HG03039 (cell line): ENCODE data around the gene NELFB.

Experiments used
- ATAC-seq: cut with Tn5 transposase; IDR thresholded peaks from one replicate; pipeline ENCODE4 v1.9.1; 2021; ENCODE audit warnings: mild to moderate bottlenecking, moderate library complexity; ENCODE audit not compliant: unreplicated experiment

NELFB gene

DNA sequence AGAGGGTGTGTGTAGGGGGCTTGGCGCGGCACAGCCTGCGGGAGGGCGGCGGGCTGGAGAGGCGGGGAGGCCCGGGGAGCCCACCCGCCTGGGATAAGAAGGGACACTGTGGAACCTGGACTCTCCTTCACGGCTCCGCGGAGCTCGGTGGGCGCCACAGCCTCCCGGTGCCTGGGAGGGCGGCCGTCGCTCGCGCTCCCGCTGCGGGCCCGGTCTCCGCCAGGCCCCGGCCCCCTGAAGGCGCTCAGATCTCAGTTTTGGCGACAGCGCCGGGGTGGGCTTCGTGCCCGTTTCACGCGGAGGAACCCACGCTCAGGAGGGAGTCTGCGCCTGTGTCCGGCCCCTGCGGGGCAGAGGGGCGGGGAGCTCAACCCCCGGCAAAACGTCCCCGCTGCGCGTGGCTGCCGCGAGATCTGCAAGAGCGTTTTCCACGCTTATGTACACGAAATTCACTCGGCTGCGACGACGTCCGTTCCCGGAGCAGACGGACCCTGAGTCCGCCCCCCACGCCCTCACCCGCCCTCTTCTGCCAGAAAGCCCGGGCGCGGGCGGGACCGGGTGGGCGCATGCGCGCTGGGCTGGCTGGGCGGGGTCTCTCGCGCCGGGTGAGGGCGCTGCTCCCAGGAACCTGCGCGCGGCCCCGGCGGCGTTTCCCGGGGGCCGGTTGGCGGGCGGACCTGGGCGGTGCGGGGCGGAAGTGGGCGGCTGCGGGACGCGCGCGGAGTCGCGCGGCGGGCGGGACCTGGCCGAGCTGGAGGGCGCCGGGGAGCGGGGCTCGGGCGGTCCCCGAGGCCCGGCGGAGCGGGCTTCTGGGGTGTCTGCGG, at the start of gene NELFB:
Gene NELFB (plus strand): TSS at position 704 of the 824 bp plus-strand sequence.
- ATAC-seq, result peak; percentile 73

DNA sequence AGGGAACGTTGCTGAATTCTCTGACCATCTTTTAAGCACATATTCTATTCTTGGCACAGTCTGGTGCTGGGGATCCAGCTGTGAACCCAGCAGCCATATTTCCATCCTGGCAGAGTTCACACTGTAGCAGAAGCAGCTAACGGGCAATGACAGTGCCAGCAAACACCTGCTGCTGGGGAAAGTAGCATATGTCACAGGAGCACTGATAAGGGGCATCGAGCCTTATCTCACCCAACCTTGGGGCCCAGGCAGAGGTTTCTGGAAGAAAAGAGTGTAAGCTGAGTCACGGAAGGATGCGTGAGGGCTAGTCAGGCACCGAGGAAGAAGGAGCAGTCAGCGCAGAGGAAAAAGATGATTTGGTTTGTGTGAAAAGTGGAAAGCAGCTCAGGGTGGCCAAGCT, 48.5 kb upstream of the NELFB start:
- no peak for ATAC-seq

DNA sequence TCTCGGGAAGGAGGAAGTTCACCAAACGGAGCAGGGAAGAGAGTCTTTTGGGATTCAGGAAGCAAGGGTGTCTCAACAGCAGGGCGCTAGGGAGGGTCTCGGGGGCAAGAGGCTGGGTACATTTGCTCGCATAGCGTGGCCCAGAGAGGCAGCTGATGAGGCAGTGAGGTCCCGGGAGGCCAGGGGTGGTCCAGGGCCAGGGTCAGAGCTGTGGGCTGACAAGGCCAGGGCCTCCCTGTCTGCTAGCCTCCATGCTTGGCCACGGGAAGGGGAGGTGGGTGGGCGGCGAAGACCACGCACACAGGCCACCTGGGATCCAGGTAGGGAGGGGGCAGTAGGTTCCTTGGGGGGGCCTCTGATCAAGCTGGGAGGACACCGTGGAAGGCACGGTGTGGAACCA, 43.6 kb upstream of the NELFB start:
- no peak for ATAC-seq

DNA sequence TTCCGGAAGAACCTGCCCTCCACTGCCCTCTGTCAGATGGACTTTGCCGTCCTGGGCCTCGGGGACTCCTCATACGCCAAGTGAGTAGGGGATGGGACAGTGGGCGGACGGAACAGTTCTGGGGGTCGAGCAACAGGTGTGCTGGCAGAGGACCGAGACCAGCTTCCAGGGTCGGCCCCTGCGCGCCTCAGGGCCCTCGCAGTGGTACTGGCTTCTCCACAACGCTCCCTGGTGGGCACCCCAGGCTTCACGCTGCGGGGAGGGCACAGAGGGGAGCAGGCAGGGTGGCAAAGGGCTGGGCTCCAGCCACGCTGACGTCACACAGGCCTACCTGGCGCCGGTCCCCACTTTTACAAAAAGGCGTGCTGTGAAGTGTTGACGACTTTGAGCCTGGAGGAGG, 42.6 kb upstream of the NELFB start:
- ATAC-seq, result no peak

DNA sequence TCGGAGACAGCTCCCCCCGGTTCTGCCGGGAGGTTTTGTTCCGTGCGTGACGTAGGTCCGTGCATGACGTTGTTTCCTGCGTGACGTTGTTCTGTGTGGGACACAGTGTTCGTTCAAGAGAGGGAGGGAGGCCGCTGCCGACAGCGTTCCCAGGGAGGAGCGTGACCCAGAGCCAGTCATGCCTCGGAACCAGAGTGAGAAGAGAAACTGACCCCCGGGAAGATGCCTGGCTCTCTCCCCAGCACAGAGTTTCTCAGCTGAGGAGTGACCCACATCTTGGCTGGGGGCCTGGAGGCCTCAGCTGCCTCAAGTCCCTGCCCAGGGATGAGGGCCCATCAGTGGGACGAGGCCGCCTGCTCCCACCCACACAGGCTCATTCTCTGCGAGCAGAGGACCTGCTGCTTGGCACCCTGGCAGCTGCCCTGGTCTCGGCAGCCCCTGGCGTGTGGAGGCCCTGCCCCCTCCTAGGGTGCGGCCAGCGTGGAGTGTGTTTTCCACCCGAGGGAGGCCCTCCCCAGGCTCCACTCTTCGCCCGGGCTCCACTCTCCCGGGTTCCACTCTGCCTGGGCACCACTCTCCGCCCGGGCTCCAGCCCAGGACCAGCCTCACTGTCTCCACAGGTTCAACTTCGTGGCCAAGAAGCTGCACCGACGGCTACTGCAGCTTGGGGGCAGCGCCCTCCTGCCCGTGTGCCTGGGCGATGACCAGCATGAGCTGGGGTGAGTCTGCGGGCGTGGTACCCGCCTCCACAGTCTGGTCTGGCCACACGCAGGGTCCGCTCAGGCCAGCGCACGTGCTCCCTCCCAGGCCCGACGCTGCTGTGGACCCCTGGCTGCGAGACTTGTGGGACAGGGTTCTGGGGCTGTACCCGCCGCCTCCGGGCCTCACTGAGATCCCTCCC, 41.7 kb upstream of the NELFB start:
- no peak for ATAC-seq

DNA sequence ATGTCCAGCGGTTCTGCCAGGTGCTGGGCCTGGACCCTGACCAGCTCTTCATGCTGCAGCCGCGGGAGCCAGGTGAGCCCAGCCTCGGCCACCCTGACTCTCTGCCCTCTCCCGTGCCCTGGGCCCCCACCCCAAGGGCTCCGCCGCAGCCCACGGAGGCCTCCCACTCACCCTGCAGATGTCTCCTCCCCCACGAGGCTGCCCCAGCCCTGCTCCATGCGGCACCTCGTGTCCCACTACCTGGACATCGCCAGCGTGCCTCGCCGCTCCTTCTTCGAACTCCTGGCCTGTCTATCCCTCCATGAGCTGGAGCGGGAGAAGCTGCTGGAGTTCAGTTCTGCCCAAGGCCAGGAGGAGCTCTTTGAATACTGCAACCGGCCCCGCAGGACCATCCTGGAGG, 40.5 kb upstream of the NELFB start:
- ATAC-seq, result no peak

DNA sequence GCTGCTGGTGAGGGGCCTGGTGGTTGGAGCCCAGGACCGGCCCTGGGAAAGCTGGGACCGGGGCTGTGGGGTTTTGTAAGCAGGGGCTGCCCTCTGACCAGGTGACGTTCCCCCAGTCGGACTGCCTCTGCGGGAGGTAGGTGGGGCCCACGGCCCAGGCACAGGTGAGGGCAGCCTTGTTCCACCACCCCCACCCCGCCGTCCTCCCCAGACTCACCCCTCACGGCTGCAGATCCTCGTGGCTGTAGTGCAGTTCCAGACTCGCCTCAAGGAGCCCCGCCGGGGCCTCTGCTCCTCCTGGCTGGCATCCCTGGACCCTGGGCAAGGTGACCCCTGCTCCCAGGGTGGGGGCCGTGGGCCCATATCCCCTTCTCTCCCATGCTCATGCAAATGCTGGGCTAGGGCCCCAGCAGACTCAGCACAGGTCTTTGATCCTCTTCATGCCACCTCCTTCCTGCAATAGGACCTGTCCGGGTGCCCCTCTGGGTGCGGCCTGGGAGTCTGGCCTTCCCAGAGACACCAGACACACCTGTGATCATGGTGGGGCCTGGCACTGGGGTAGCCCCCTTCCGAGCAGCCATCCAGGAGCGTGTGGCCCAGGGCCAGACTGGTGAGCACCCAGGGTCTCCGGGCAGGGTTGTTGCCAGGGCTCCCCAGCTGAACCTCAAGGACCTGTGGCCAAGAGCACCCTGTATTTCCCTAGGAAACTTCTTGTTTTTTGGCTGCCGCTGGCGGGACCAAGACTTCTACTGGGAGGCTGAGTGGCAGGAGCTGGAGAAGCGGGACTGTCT, 39.7 kb upstream of the NELFB start:
- no peak for ATAC-seq

DNA sequence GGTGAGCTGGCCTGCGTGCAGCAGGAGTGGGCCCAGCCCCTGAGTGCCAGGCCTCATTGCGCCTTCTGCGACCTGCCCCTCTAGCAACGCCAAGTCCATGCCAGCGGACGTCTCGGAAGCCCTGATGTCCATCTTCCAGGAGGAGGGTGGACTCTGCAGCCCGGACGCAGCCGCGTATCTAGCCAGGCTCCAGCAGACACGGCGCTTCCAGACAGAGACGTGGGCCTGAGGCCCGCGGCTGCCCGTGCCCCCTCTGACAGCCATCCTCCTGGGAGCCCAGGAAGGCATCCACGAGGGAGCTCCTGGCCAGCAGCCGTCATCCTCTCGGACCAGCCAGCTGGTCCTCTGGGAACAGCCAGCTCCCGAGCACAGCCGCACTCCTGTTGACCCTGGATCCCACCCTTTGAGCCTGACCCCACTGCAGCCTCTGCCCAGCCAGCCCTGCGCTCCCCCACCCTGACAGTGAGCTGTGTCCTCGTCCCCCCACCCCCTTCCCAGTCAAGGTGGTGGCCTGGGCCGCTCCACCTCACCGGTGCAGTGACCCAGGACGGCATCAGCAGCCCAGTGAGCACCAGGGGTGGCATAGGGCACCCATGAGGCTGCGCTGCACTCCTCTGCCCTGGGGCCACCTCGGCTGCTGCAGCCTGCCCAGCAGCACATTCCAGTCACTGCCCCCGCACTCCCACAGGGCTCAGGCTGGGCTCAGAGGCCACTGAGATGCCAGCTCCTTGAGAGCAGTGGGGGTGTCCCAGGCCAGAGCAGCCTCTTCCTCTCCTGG, 38.8 kb upstream of the NELFB start:
- no peak for ATAC-seq

DNA sequence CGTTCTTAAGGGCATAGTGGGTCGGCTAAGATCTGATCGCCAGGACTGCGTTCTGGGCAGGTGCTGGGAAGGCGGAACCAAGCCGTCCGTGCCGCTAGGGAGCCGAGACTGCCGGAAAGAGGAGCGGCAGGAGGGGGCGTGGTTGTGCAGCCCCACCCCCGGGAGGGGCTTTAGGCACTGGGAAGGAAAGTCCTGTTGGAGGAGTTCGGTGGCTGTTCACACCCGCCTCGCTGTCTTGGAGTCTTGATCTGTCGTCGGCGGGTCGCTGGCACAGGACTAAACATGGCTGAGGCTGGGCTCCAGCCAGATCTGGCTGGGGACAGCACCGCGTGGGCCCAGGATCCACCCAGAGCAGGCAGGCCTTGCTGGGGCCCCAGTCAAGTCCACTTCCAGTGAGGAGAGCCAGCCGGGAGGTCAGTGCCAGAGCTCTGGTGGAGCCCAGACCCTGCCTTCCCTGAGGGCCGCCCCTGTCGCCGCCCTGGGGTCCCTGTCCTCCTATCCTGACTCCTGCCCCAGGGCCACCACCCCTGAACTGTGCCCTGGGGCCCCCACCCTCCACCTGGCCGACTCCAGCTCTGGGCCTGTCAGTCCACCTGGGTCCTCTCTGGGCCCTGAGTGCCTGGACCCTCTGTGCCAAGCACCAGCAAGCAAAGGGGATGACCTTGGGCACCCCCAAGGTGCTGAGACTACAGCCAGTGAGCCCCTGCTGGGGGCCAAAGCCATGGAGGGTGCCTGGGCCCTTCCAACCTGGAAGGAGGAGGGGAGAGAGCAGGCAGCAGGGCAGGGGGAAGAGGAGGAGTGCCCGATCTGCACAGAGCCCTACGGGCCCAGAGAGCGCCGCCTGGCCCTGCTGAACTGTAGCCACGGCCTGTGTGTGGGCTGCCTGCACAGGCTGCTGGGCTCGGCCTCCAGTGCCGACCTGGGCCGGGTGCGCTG, 37.6 kb upstream of the NELFB start:
- no peak for ATAC-seq

DNA sequence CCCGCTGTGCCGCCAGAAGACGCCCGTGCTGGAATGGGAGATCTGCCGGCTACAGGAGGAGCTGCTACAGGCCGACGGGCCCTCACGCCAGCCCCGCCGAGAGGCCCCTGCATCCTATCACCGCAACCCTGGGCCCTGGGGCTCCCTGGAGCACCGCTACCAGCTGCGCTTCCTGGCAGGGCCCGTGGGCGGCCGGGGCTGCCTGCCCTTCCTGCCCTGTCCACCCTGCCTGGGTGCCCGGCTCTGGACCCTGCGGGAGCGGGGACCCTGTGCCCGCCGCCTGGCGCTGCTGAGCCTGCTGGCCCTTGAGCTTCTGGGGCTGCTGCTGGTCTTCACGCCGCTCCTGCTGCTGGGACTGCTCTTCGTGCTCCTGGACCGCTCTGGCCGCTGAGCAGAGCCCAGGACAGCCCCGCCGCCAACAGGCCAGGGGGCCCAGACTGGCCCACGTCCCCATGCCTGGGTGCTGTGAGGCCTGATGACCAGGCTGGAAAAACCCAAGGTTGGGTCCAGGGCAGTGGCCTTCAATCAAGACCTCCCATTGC, 36.8 kb upstream of the NELFB start:
- ATAC-seq, result no peak

DNA sequence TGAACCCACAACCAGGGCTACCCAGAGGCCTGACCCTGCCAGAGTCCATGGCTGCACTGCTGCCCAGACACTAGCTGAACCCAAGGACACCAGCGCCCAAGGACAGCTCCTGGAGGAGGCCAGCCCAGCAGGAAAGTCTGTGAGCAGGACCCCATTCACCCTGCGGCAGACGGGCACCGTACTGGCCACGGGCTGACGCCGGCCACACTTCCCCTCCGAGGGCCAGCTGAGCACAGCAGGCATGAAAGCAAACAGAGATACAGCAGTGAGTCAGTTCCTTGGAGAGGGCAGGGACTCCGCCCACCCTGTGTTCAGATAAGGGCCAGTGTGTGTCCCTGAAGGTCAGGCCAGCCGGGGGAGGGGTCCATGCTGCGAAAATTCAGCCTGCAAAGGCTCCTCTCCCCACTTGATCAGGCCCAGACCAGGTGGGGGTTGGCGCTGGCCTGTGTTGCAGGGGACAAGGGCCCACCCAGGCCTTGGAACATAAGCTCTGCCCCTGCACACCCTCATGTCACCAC, 36.3 kb upstream of the NELFB start:
- no peak for ATAC-seq

DNA sequence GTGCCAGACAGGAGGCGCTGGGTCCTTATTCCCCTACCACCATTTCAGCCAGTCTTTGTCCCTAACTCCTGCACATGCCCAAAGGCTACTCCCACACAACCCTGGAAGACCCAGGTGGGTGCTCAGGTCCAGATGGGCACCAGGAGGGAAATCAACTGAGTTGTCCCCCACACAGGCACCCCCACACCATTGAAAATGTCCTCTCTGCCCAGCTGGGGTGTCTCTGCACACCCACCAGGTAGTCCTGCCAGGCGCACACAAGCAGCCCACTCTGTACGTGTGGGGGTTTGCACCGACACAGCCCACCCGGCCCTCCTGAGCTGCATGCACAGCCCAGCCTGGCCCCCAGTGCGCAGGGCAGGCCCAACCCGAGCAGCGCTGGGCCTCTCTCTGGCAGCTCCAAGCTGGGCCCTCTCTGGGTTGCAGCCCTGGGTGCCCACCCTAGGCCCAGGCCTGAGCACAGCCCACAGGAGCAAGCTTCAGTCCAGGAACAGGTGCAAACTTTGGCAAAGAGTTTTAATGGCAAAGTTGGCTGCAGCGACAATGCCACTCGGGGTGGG, 35.3 kb upstream of the NELFB start:
- ATAC-seq, result no peak

DNA sequence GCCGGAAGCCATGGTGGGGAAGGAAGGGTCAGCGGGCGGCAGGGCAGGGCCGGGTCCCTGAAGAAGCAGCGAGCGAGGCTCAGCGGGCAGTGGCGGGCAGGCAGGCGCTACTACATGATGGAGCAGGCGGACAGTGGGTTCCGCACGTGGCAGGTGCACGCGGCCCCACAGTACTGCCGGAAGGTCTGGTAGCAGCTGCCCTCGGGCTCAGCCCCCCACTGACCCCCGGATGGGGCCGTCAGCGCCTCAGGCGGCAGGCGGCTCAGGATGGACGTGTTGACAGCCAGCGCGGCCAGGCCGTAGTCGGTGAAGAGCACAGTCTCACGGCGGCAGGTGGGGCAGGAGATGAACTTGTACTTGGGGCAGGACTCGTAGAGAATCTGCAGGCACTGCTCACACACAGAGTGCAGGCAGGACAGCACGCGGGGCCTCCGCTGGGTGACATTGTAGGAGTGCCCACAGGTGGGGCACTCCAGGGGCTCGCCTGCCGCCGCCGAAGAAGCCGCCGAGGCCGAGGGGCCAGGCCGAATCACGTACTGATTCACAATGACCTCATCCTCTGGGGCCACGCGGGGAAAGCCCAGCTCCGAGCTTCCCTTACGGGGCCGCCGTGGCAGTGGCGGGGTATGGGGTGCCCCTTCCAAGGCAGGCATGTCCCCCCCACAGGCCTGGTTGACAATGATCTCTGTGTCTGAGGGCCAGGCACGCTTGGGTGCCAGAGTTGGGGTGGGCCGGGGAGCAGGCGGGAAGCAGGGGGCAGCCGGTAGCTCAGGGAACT, 34.6 kb upstream of the NELFB start:
- ATAC-seq, result no peak

DNA sequence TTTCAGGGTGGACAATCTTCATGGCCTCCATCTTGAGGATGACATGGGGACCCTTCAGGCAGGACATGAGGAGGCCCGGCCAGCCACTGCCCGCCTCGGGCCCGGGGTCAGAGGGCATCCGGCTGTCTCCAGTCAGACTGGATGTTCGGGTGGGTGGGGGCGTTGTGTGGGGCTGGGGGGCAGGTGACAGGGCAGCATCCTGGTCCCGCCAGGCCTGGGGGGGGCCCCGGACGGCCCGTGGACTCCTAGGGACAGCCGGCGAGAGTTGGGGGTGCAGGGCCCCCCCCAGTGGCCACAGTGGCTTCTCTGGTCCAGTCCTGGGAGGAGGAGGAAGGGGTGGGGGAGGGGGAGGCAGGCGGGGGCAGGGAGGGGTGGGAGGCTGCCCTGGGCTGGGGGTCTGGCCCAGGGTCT, 34.0 kb upstream of the NELFB start:
- no peak for ATAC-seq

DNA sequence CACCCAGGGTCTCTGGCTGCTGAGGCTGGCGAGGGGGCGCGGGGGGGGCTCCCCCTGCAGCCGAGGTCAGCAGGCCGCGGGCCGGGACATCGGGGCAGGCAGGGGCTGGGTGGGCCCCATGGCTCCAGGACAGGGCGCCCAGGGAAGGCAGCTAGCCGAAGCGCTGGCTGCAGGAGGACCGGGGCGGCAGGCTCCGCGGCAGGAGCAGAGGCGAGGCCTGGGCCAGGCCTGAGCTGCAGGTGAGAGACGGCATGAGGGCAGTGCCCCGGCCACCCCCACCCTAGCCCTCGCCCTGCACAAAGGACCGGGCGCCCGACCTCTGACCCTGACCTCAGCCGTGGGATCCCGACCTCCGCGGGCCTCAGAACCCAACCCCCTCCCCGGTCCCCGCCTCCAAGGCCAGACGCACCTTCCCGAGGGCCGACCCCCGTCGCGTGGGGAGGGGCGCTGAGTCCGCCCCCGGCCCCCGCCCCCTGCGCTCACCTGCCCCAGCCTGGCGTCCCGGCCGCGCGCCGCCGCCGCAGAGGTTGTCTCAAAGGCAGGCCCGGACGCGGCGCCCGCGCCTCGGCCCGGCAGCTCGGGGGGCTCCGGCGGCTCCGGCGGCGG, 33.5 kb upstream of the NELFB start:
- no peak for ATAC-seq

DNA sequence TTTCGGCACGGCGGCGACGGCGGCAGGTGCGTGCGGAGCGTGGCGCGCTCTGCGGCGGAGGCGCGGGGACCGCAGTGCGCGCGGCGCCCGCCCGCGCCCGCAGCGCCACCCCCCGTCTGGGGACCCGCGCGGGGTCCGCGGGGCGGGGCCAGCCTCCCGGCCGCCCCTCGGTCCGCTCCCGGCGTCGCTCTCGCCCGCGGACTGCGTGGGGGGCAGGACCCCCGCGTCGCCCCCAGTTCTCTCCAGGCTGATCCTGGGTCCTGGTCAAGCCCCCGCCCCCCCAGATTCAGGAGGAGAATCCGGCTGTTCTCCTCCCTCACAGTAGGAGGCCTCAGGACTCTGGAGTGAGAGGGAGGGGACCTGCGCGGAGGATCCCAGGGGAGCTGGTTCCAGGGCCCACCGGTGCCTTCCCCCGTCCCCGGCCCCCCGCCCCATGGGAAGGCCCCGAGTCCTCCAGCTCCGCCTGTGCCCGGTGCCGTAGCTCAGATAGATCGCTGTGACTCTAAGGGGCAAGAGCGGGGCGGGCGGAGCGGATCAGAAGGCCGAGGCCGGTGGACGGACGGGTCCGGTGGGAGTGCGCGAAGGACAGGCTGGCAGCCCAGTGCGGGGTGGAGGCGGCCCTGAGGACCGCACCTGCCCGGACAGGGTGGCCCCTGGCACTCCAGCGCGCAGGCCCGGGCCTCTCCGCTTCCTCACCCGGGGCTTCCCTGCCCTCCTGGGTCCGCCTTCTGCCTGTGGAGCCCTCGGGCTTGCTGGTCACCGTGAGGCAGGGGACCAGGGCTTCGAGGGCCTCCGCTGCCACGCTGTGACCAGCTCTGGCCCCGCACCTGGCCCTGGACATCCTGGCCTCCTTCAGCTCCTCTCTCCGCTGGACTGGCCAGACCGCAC, 32.7 kb upstream of the NELFB start, which contains the start of gene RNF208:
Gene RNF208 (minus strand): TSS at position 51 of the 888 bp plus-strand sequence. CDS start 1,028 bp downstream, outside the sequence.
- ATAC-seq, result no peak
